ENCODE measurements around the gene NARS2. TPM values are rescaled to one million over a fixed set of nuclear protein-coding genes. Genes with fewer than 3 reads are reported as not detected.
"Not testable (repeated sequence)": the region's sequence is repeated elsewhere in the genome, so short reads cannot be mapped to it uniquely, and the experiment has no call there.

Gene NARS2
- total RNA-seq, 2 experiments from 2014 or later = 27.7 to 28.3 TPM

- no peak for DNase-seq
- H3K9me3 Mint-ChIP-seq = no peaks in the 10 kb centered on the region
- H3K27me3 Mint-ChIP-seq (ENCODE audit: low read depth) = no peaks in the 10 kb centered on the region
- no peak overlapping the region for H3K27ac Mint-ChIP-seq
- CTCF ChIA-PET = no interaction called here
- peaks cover 15% of the 10 kb centered on the region for H3K4me1 Mint-ChIP-seq (ENCODE audit: low read depth)
- H3K36me3 Mint-ChIP-seq (ENCODE audit: low read depth) = peaks cover 24% of the 10 kb centered on the region
- intact Hi-C loops (cut with micrococcal nuclease) = no loop called here
- no peak overlapping the region for H3K4me3 Mint-ChIP-seq
These were observed 107.3 kb downstream of the NARS2 start for GRCh38 chr11:78467370-78467769.

GRCh38 chr11:78465169-78465942 lies 109.3 kb downstream of the NARS2 start:
- CTCF ChIA-PET = interaction anchor here (1.1 to 1.9 kb wide), 5 partner anchors 11 to 99 kb away, joined by 3 to 6 read pairs (median 3); no protein-coding TSS in a partner anchor
- Mint-ChIP-seq H3K36me3 (ENCODE audit: low read depth) (peaks cover 26% of the 10 kb centered on the region), H3K4me1 (ENCODE audit: low read depth) (peaks cover 18% of the 10 kb centered on the region), H3K27me3 (ENCODE audit: low read depth) (no peaks in the 10 kb centered on the region), H3K9me3 (no peaks in the 10 kb centered on the region), H3K27ac (peak overlapping the region; percentile 65), H3K4me3 (no peak overlapping the region)
- peak; percentile 51 for DNase-seq
- intact Hi-C loops (cut with micrococcal nuclease) = loop anchor here (1.0 to 2.0 kb wide), 3 partner anchors 49 to 109 kb away; partner anchors contain the start of genes GAB2 and NARS2

GRCh38 chr11:78464787-78465168 lies 109.9 kb downstream of the NARS2 start:
- peaks cover 19% of the 10 kb centered on the region for H3K4me1 Mint-ChIP-seq (ENCODE audit: low read depth)
- not testable (repeated sequence) for H3K9me3 Mint-ChIP-seq; H3K4me3 Mint-ChIP-seq; H3K27ac Mint-ChIP-seq; DNase-seq; H3K27me3 Mint-ChIP-seq (ENCODE audit: low read depth)
- intact Hi-C loops (cut with micrococcal nuclease) = loop anchor here (1.0 to 2.0 kb wide), 3 partner anchors 48 to 110 kb away; partner anchors contain the start of genes GAB2 and NARS2
- CTCF ChIA-PET = interaction anchor here (1.3 to 1.9 kb wide), 3 partner anchors 11 to 100 kb away, joined by 3 to 6 read pairs (median 4); no protein-coding TSS in a partner anchor
- H3K36me3 Mint-ChIP-seq (ENCODE audit: low read depth) = peaks cover 31% of the 10 kb centered on the region

GRCh38 chr11:78460471-78460870 lies 114.2 kb downstream of the NARS2 start:
- no peak overlapping the region for H3K4me3 Mint-ChIP-seq
- H3K27me3 Mint-ChIP-seq (ENCODE audit: low read depth) = no peaks in the 10 kb centered on the region
- peaks cover 11% of the 10 kb centered on the region for H3K4me1 Mint-ChIP-seq (ENCODE audit: low read depth)
- intact Hi-C loops (cut with micrococcal nuclease) = no loop called here
- CTCF ChIA-PET = no interaction called here
- DNase-seq = no peak
- H3K27ac Mint-ChIP-seq = no peak overlapping the region
- H3K36me3 Mint-ChIP-seq (ENCODE audit: low read depth) = peaks cover 31% of the 10 kb centered on the region
- H3K9me3 Mint-ChIP-seq = no peaks in the 10 kb centered on the region

GRCh38 chr11:78459738-78460137 lies 114.9 kb downstream of the NARS2 start:
- intact Hi-C loops (cut with micrococcal nuclease) = no loop called here
- no peaks in the 10 kb centered on the region for H3K27me3 Mint-ChIP-seq (ENCODE audit: low read depth)
- H3K4me3 Mint-ChIP-seq = no peak overlapping the region
- H3K27ac Mint-ChIP-seq = no peak overlapping the region
- DNase-seq = no peak
- H3K9me3 Mint-ChIP-seq = no peaks in the 10 kb centered on the region
- H3K36me3 Mint-ChIP-seq (ENCODE audit: low read depth) = peaks cover 29% of the 10 kb centered on the region
- H3K4me1 Mint-ChIP-seq (ENCODE audit: low read depth) = peaks cover 8% of the 10 kb centered on the region
- CTCF ChIA-PET = no interaction called here

- Mint-ChIP-seq H3K4me3 (no peak overlapping the region), H3K27me3 (ENCODE audit: low read depth) (no peaks in the 10 kb centered on the region), H3K4me1 (ENCODE audit: low read depth) (peaks cover 4% of the 10 kb centered on the region), H3K9me3 (no peaks in the 10 kb centered on the region), H3K36me3 (ENCODE audit: low read depth) (peaks cover 25% of the 10 kb centered on the region), H3K27ac (no peak overlapping the region)
- intact Hi-C loops (cut with micrococcal nuclease) = no loop called here
- CTCF ChIA-PET = interaction anchor here (0.6 to 0.8 kb wide), 2 partner anchors 31 to 39 kb away, joined by 3 to 5 read pairs; no protein-coding TSS in a partner anchor
- DNase-seq = no peak
These were observed 117.2 kb downstream of the NARS2 start for GRCh38 chr11:78457448-78457847.

- intact Hi-C loops (cut with micrococcal nuclease) = no loop called here
- no peaks in the 10 kb centered on the region for H3K27me3 Mint-ChIP-seq (ENCODE audit: low read depth)
- H3K9me3 Mint-ChIP-seq = no peaks in the 10 kb centered on the region
- H3K36me3 Mint-ChIP-seq (ENCODE audit: low read depth) = peaks cover 14% of the 10 kb centered on the region
- CTCF ChIA-PET = interaction anchor here (0.5 to 1.7 kb wide), 3 partner anchors 12 to 63 kb away, joined by 3 to 8 read pairs (median 3); no protein-coding TSS in a partner anchor
- no peak overlapping the region for H3K4me3 Mint-ChIP-seq
- no peak for DNase-seq
- no peak overlapping the region for H3K27ac Mint-ChIP-seq
- no peaks in the 10 kb centered on the region for H3K4me1 Mint-ChIP-seq (ENCODE audit: low read depth)
These were observed 121.3 kb downstream of the NARS2 start for GRCh38 chr11:78453140-78453935.

GRCh38 chr11:78451371-78452150 lies 123.1 kb downstream of the NARS2 start:
- no peak overlapping the region for H3K4me3 Mint-ChIP-seq
- CTCF ChIA-PET = interaction anchor here (0.6 kb wide), 1 partner anchor 347 kb away, joined by 4 read pairs; no protein-coding TSS in a partner anchor
- intact Hi-C loops (cut with micrococcal nuclease) = no loop called here

GRCh38 chr11:78450866-78451265 lies 123.8 kb downstream of the NARS2 start:
- no peak overlapping the region for H3K4me3 Mint-ChIP-seq
- no peaks in the 10 kb centered on the region for H3K27me3 Mint-ChIP-seq (ENCODE audit: low read depth)
- CTCF ChIA-PET = no interaction called here
- intact Hi-C loops (cut with micrococcal nuclease) = no loop called here
- no peak overlapping the region for H3K27ac Mint-ChIP-seq
- DNase-seq = no peak
- no peaks in the 10 kb centered on the region for H3K9me3 Mint-ChIP-seq
- peaks cover 11% of the 10 kb centered on the region for H3K36me3 Mint-ChIP-seq (ENCODE audit: low read depth)
- H3K4me1 Mint-ChIP-seq (ENCODE audit: low read depth) = no peaks in the 10 kb centered on the region

More at GRCh38 chr11:78451371-78452150, 123.1 kb downstream of the NARS2 start:
- Mint-ChIP-seq H3K27me3 (ENCODE audit: low read depth) (no peaks in the 10 kb centered on the region), H3K9me3 (no peaks in the 10 kb centered on the region), H3K4me1 (ENCODE audit: low read depth) (no peaks in the 10 kb centered on the region), H3K36me3 (ENCODE audit: low read depth) (peaks cover 11% of the 10 kb centered on the region), H3K27ac (no peak overlapping the region)
- DNase-seq = no peak

GRCh38 chr11:78449866-78450265 lies 124.8 kb downstream of the NARS2 start:
- CTCF ChIA-PET = no interaction called here
- Mint-ChIP-seq H3K4me1 (ENCODE audit: low read depth) (no peaks in the 10 kb centered on the region), H3K4me3 (no peak overlapping the region), H3K27me3 (ENCODE audit: low read depth) (no peaks in the 10 kb centered on the region), H3K27ac (no peak overlapping the region), H3K36me3 (ENCODE audit: low read depth) (peaks cover 11% of the 10 kb centered on the region), H3K9me3 (no peaks in the 10 kb centered on the region)
- intact Hi-C loops (cut with micrococcal nuclease) = no loop called here
- DNase-seq = no peak

GRCh38 chr11:78446210-78446609 lies 128.5 kb downstream of the NARS2 start:
- Mint-ChIP-seq H3K9me3 (no peaks in the 10 kb centered on the region), H3K27ac (no peak overlapping the region), H3K36me3 (ENCODE audit: low read depth) (peaks cover 20% of the 10 kb centered on the region), H3K27me3 (ENCODE audit: low read depth) (no peaks in the 10 kb centered on the region), H3K4me3 (no peak overlapping the region), H3K4me1 (ENCODE audit: low read depth) (no peaks in the 10 kb centered on the region)
- DNase-seq = no peak
- intact Hi-C loops (cut with micrococcal nuclease) = no loop called here
- CTCF ChIA-PET = no interaction called here

- DNase-seq = no peak
- CTCF ChIA-PET = no interaction called here
- intact Hi-C loops (cut with micrococcal nuclease) = no loop called here
- Mint-ChIP-seq H3K36me3 (ENCODE audit: low read depth) (peaks cover 22% of the 10 kb centered on the region), H3K27ac (no peak overlapping the region), H3K9me3 (no peaks in the 10 kb centered on the region), H3K4me1 (ENCODE audit: low read depth) (no peaks in the 10 kb centered on the region), H3K4me3 (no peak overlapping the region), H3K27me3 (ENCODE audit: low read depth) (no peaks in the 10 kb centered on the region)
These were observed 129.9 kb downstream of the NARS2 start for GRCh38 chr11:78444726-78445125.

All from activated naive CD4-positive, alpha-beta T cell treated with anti-CD3 and anti-CD28 coated beads for 36 hours (primary cell).